Hematopoietic multipotent progenitor cell treated with erythropoietin and hydrocortisone succinate and interleukin-3 and kit ligand, for 15 days (in vitro differentiated cells): ENCODE results near the gene ASAP3.
"Not testable (repeated sequence)": the region's sequence is repeated elsewhere in the genome, so short reads cannot be mapped to it uniquely, and the experiment has no call there.

Experiments used
- DNase-seq: peaks from one replicate; pipeline ENCODE4 v3.0.0-alpha.2; 2015; ENCODE audit warnings: low spot score

The ASAP3 gene

GRCh38 chr1:23395154-23395724, 88.7 kb downstream of the ASAP3 start:
- DNase-seq = no peak

- DNase-seq = no peak
Observed at GRCh38 chr1:23394684-23395083, 89.3 kb downstream of the ASAP3 start.

DNA sequence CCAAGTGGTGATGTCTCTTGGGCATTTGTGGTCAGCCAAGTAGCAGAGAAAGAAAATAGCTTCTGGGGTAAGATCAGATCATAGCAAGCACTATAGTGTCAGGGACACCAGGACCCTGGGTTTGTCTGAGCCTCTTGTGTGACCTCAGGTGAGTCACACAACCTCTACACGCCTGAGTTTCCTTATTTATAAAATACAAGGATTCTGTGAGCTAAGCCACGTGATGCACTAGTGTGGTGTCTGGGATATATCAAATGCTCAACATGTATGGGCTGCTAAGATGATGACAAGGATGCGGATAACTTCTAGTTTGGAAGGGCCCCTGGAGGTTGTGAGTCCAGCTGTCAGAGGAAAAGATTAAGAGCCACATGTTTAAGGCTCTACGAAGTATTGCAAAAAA, 89.8 kb downstream of the ASAP3 start:
- no peak for DNase-seq

DNA sequence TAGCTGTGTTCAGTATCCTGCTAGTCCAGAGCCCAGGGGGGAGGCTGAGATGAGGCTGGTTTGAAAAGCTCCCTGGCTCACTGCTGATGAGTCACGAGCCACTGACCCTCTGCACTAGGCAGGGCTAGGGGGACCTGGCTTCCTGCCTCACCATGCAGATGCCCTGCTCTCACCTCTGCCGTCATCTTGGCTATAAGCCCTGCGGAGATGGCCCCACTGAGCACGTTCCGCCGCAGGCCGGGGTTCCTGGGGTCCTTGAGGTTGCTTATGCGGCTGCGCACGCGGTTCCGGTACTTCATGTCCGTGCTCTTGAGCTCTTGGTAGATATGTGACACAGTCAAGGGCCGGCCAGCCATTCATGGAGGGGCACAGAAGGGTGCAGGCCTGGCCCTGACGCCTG, 90.3 kb downstream of the ASAP3 start:
- DNase-seq = no peak

GRCh38 chr1:23392125-23392855, 91.7 kb downstream of the ASAP3 start:
- no peak for DNase-seq

DNA sequence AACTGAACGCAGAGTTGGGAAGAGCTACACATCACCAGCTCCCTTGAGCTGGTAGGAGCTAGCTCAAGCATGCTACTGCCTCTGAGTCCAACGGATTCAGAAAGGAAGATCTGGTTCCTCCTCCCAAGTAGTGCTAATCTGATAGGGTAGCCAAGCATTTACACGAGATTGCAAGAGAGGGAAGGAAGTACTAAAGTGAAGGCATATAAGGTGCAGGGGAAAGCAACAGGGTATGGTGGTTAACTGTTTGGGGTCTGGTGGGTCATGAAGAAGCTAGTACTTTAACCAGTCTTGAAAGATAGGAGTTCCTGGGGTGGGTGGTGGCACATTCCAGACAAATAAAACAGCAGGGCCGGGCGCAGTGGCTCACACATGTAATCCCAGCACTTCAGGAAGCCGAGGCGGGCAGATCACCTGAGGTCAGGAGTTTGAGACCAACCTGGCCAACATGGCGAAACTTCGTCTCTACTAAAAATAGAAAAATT, 94.1 kb downstream of the ASAP3 start:
- no peak for DNase-seq

GRCh38 chr1:23387494-23387893, 96.5 kb downstream of the ASAP3 start:
- no peak for DNase-seq

GRCh38 chr1:23385119-23385621, 98.8 kb downstream of the ASAP3 start:
- no peak for DNase-seq

- DNase-seq = no peak
Observed at GRCh38 chr1:23384312-23385058, 99.5 kb downstream of the ASAP3 start.

DNA sequence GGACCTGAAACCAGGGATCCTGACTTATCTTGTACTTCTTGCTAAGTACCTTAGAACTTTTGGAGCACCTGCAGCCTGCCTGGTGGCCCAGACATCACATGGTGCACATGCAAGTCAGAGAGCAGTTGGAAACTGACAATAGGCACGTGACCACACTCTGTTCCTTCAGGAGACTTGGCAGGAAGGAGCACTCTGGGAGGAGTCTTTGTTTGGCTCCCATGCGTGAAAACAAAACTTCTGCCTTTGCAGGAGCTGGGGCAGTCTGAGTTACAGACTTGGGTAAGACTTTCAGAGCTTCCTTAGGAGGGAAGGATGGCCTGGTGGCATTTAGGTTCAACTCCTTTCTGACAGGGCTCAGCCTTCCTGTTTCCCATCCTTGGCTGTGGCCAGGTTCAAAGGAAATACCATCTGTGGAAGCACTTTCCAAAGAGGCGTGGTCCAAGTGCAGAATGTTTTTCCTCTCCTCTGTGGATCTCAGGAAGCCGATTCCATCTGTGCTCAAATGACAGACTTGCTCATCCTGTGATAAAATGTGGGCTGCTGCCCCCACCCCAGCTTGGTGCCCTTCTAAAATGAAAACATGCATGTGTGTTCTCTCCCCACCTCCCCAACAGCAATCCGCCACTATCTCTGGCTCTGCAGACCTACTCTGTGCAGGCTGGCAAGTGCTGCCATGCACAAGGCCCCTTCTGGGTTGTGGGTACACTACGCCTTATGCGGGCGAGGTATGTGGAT, 100.2 kb downstream of the ASAP3 start:
- no peak for DNase-seq

DNA sequence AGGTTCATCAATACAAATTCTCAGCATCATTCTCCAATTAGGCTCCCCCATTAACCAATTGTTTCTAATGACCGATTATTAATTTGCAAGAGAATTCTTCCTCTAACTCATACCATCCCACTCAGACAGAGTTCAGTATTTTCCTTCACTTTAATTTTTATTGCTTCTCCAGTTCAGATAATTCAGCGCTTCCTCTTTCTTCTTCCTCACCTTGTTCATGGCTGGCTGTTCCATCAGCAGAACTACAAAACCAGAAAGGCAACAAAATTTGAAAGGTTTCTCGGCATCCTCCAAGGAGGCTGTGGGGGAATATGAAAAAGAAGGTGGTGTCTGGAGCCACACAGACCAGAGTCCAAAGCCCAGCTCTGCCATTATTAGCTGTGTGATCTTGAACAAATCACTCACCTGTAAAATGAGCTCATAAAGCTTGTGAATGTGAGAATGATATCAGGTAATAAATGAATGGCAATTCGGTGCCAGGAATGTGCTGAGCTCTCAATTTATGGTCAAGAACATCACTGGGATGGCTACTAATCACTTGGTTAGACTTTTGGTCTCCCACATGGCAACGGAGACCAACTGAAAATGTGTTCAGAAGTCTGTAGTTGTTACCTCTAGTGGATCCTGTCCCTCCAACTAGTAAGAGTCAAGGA, 102.6 kb downstream of the ASAP3 start:
- DNase-seq = no peak

DNA sequence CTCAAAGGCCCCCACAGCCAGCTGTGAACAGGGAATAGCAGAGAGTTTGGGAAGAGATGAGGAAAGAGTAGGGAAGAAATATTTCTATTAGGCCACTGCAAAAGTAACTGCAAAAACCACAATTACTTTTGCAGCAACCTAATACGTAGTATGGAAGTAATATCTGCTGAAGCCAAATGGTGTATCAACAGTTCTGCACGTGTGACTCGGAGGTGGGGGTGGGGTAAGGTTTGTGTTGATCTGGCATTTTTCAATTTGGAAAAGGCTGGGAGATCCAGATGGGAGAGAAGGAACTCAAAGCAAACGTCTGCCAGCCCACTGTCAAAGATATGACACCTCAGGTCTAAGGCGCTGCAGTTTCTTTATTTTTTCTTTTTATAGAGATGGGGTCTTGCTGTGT, 103.3 kb downstream of the ASAP3 start:
- no peak for DNase-seq

- DNase-seq = not testable (repeated sequence)
Observed at GRCh38 chr1:23380236-23380635, 103.7 kb downstream of the ASAP3 start.
